ENCODE results near the gene C17orf67.

C17orf67 gene

GRCh38 chr17:56847106-56847505 lies 13.4 kb upstream of the C17orf67 start:
- H3K79me2 ChIP-seq (ENCODE audit: control insufficient read depth, low read length), result no peaks in the 10 kb centered on the region
- H3K9me3 ChIP-seq (ENCODE audit: control insufficient read depth, insufficient read depth, low read length), result no peaks in the 10 kb centered on the region
- no peaks in the 10 kb centered on the region for H4K20me1 ChIP-seq (ENCODE audit: control insufficient read depth, insufficient read depth, low read depth, low read length)
- no peaks in the 10 kb centered on the region for H3F3A ChIP-seq (ENCODE audit: control insufficient read depth, insufficient read depth)
- H3K4me2 ChIP-seq (ENCODE audit: low read length), result no peak overlapping the region
- H3K4me3 ChIP-seq (ENCODE audit: low read length), result no peak overlapping the region
- TF ChIP-seq, protein P1, sequence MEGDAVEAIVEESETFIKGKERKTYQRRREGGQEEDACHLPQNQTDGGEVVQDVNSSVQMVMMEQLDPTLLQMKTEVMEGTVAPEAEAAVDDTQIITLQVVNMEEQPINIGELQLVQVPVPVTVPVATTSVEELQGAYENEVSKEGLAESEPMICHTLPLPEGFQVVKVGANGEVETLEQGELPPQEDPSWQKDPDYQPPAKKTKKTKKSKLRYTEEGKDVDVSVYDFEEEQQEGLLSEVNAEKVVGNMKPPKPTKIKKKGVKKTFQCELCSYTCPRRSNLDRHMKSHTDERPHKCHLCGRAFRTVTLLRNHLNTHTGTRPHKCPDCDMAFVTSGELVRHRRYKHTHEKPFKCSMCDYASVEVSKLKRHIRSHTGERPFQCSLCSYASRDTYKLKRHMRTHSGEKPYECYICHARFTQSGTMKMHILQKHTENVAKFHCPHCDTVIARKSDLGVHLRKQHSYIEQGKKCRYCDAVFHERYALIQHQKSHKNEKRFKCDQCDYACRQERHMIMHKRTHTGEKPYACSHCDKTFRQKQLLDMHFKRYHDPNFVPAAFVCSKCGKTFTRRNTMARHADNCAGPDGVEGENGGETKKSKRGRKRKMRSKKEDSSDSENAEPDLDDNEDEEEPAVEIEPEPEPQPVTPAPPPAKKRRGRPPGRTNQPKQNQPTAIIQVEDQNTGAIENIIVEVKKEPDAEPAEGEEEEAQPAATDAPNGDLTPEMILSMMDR (IDR thresholded peaks at IDR 0.05; ENCODE audit: low read depth, low read length, poor library complexity, severe bottlenecking), result no peak
- TF ChIP-seq EZH2phosphoT487 (IDR thresholded peaks at IDR 0.05; ENCODE audit: borderline replicate concordance, low read length), result no peak
- H3K9me2 ChIP-seq (replicated peaks; ENCODE audit: control insufficient read depth, low read length), result no peaks in the 10 kb centered on the region
- peaks cover 58% of the 10 kb centered on the region for H3K36me3 ChIP-seq (ENCODE audit: control insufficient read depth, low read length)
- H3K4me1 ChIP-seq (ENCODE audit: control insufficient read depth, low read length), result peaks cover 19% of the 10 kb centered on the region
- H3K27me3 ChIP-seq (ENCODE audit: control insufficient read depth, low read length), result no peaks in the 10 kb centered on the region
- H3K27ac ChIP-seq (ENCODE audit: low read depth, low read length), result no peak overlapping the region

DNA sequence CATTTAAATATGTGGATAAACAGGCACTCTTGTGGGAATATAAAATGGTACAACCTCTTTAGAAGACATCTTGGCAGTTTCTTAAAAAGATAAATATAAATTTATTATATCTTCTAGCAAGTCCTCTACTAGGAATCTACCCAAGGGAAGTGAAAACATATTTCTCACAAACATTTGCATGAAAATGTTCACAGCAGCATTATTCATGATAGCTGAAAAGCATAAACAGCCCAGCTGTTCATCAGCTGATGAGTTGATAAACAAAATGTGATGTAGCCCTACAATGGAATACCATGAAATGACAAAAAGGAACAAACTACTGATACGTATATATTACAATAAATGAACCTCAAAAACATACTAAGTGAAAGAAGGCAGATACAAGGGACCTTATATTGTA lies 12.2 kb upstream of the C17orf67 start:
- H3K4me1 ChIP-seq (ENCODE audit: control insufficient read depth, low read length), result peaks cover 14% of the 10 kb centered on the region
- H3K9me3 ChIP-seq (ENCODE audit: control insufficient read depth, insufficient read depth, low read length), result no peaks in the 10 kb centered on the region
- no peak overlapping the region for H3K4me3 ChIP-seq (ENCODE audit: low read length)
- H3K27ac ChIP-seq (ENCODE audit: low read depth, low read length), result no peak overlapping the region
- peaks cover 48% of the 10 kb centered on the region for H3K36me3 ChIP-seq (ENCODE audit: control insufficient read depth, low read length)
- H4K20me1 ChIP-seq (ENCODE audit: control insufficient read depth, insufficient read depth, low read depth, low read length), result no peaks in the 10 kb centered on the region
- TF ChIP-seq, protein P1 (IDR thresholded peaks at IDR 0.05; ENCODE audit: low read depth, low read length, poor library complexity, severe bottlenecking), result no peak
- TF ChIP-seq EZH2phosphoT487 (IDR thresholded peaks at IDR 0.05; ENCODE audit: borderline replicate concordance, low read length), result no peak
- no peaks in the 10 kb centered on the region for H3K9me2 ChIP-seq (replicated peaks; ENCODE audit: control insufficient read depth, low read length)
- no peak overlapping the region for H3K4me2 ChIP-seq (ENCODE audit: low read length)
- no peaks in the 10 kb centered on the region for H3K27me3 ChIP-seq (ENCODE audit: control insufficient read depth, low read length)
- H3F3A ChIP-seq (ENCODE audit: control insufficient read depth, insufficient read depth), result no peaks in the 10 kb centered on the region
- H3K79me2 ChIP-seq (ENCODE audit: control insufficient read depth, low read length), result no peaks in the 10 kb centered on the region

DNA sequence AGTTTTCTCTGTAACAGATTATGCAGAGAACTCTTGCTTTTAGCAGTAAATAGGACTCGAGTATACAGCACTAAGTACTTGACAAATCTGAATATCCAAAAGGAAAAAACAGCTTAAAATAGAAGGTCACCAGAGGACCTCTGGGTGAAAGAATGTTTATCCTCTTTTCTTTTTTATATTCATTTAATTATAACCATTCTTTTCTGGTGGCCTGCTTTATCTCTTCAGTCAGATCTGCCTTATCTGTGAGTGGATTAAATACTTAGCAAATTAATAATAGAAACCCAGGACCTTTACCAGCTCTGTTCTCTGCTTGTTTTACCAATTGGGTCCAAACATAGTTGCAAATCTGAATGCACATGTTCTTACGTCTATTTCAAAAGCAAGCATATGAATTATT lies 8.9 kb upstream of the C17orf67 start:
- H3K79me2 ChIP-seq (ENCODE audit: control insufficient read depth, low read length), result peaks cover 22% of the 10 kb centered on the region
- H3F3A ChIP-seq (ENCODE audit: control insufficient read depth, insufficient read depth), result peaks cover 6% of the 10 kb centered on the region
- H3K9me3 ChIP-seq (ENCODE audit: control insufficient read depth, insufficient read depth, low read length), result no peaks in the 10 kb centered on the region
- H4K20me1 ChIP-seq (ENCODE audit: control insufficient read depth, insufficient read depth, low read depth, low read length), result no peaks in the 10 kb centered on the region
- H3K27ac ChIP-seq (ENCODE audit: low read depth, low read length), result no peak overlapping the region
- H3K4me3 ChIP-seq (ENCODE audit: low read length), result no peak overlapping the region
- no peak overlapping the region for H3K4me2 ChIP-seq (ENCODE audit: low read length)
- no peaks in the 10 kb centered on the region for H3K27me3 ChIP-seq (ENCODE audit: control insufficient read depth, low read length)
- no peaks in the 10 kb centered on the region for H3K9me2 ChIP-seq (replicated peaks; ENCODE audit: control insufficient read depth, low read length)
- peaks cover 41% of the 10 kb centered on the region for H3K36me3 ChIP-seq (ENCODE audit: control insufficient read depth, low read length)
- peaks cover 12% of the 10 kb centered on the region for H3K4me1 ChIP-seq (ENCODE audit: control insufficient read depth, low read length)
- TF ChIP-seq, protein P1 (IDR thresholded peaks at IDR 0.05; ENCODE audit: low read depth, low read length, poor library complexity, severe bottlenecking), result no peak
- no peak for TF ChIP-seq EZH2phosphoT487 (IDR thresholded peaks at IDR 0.05; ENCODE audit: borderline replicate concordance, low read length)

Data from DOHH2 (cell line).